Transverse colon (tissue), 4 donors: ENCODE results near the gene SDK2. TPM values are rescaled to one million over a fixed set of nuclear protein-coding genes. Genes with fewer than 3 reads are reported as not detected.
A peak's percentile ranks its signal among the peaks of the same experiment; 100 is the strongest.
"Not testable (repeated sequence)": the region's sequence is repeated elsewhere in the genome, so short reads cannot be mapped to it uniquely, and the experiment has no call there.

Experiments
- DNase-seq: peaks from one replicate; pipeline ENCODE4 v3.0.0-alpha.2; 2019
- H3K27ac ChIP-seq, 4 donors: fragments of 200-600 bp; sonication (generic); 2 replicates each; pipeline ENCODE4 v1.5.1; 2016 to 2018; ENCODE audit warnings: inconsistent platforms in 4 of 4
- H3K27me3 ChIP-seq: fragments of 200-600 bp; sonication (generic); 2 replicates; pipeline ENCODE4 v1.5.1; 2017; ENCODE audit warnings: inconsistent platforms
- H3K36me3 ChIP-seq, 4 donors: fragments of 200-600 bp; sonication (generic); 2 replicates each; pipeline ENCODE4 v1.5.1; 2017 to 2019; ENCODE audit warnings: inconsistent platforms in 4 of 4
- H3K4me1 ChIP-seq, 4 donors: fragments of 200-600 bp; sonication (generic); 2 replicates each; pipeline ENCODE4 v1.5.1; 2017 to 2020; ENCODE audit warnings: inconsistent platforms in 4 of 4
- H3K4me3 ChIP-seq, 4 donors: fragments of 200-600 bp; sonication (generic); 1 replicate in 1 of 4; 2 replicates in 3 of 4; pipeline versions ENCODE4 v1.5.1 to v1.6.1; 2017 to 2019; ENCODE audit warnings: inconsistent platforms in 4 of 4
- H3K9me3 ChIP-seq, 2 donors: fragments of 200-600 bp; sonication (generic); 2 replicates each; pipeline ENCODE4 v1.5.1; 2017 to 2019; ENCODE audit warnings: inconsistent platforms in 2 of 2
- CTCF ChIP-seq, 5 experiments: fragments of 200-600 bp in 3 of 5; fragments of 450-650 bp in 2 of 5; sonication (generic) in 3 of 5; IDR thresholded peaks; 1 replicate in 2 of 5; 2 replicates in 3 of 5; pipeline ENCODE4 v1.5.1; 2016 to 2017; ENCODE audit warnings: antibody characterized with exemption in 5 of 5, inconsistent platforms in 3 of 5, mild to moderate bottlenecking in 2 of 5, moderate library complexity in 1 of 5
- EP300 ChIP-seq: sonication (generic); formaldehyde crosslinking; IDR thresholded peaks from one replicate; pipeline ENCODE4 v1.6.1; 2017; ENCODE audit warnings: antibody characterized with exemption, low read depth
- POLR2A ChIP-seq: fragments of 450-650 bp; IDR thresholded peaks from one replicate; pipeline ENCODE4 v1.6.1; 2016; ENCODE audit warnings: antibody characterized with exemption, mild to moderate bottlenecking, moderate library complexity
- POLR2AphosphoS5 ChIP-seq, 3 donors: sonication (generic); formaldehyde crosslinking; IDR thresholded peaks; one replicate each; pipeline ENCODE4 v1.6.1; 2016; ENCODE audit warnings: antibody characterized with exemption in 3 of 3
- WGBS, 2 donors: methylation state at CpG; one replicate each; pipeline ENCODE4 v1.1.5; 2018; ENCODE audit warnings: low coverage in 1 of 2; 5-methylcytosine and 5-hydroxymethylcytosine counted together
- in situ Hi-C, 4 donors: fragments of 200-750 bp; cut with MboI; loops; one replicate each; pipeline versions ENCODE4 v1.15.0 to v1.15.1; 2017; ENCODE audit warnings: low sequenced_read_pairs in 3 of 4, low pct_ligation_motif_present in 1 of 4, low pct_unique_long_range_greater_than_20kb in 1 of 4
- intact Hi-C: fragments of 100-400 bp; cut with DNase I; formaldehyde crosslinking; loops from one replicate; pipeline ENCODE4 v1.15.1; 2023; ENCODE audit warnings: low total_unique reads
- total RNA-seq, 4 donors: library from RNA; depleted of rRNA; stranded (reverse); fragments of >200 nt; gene quantifications; one replicate each; pipeline ENCODE4 v1.1.0, GENCODE V29; 2016

Gene SDK2
- total RNA-seq, 4 donors from 2014 or later, result 2.6 to 9.8 (median 3.4) TPM

GRCh38 chr17:73474370-73474988 lies 169.8 kb downstream of the SDK2 start:
- intact Hi-C loops, result no loop called here
- Histone ChIP-seq H3K4me3 (no peak overlapping the region), H3K36me3 (no peaks in the 10 kb centered on the region), H3K27me3 (peaks cover 4% of the 10 kb centered on the region), H3K27ac (no peak overlapping the region), H3K9me3 (no peaks in the 10 kb centered on the region), H3K4me1 (peaks cover 0 to 9% (median 3%) of the 10 kb centered on the region in 4 donors)
- TF ChIP-seq EP300 (no peak), POLR2A (no peak), CTCF (IDR thresholded peaks at IDR 0.05) (no peak), POLR2AphosphoS5 (IDR thresholded peaks at IDR 0.05) (no peak)
- DNase-seq, result peak; percentile 67
- WGBS, 2 donors, result 31 to 41% methylated on average over 6 to 12 of the region's 12 CpGs
- in situ Hi-C loops, result no loop called here

GRCh38 chr17:73472715-73473114 lies 171.5 kb downstream of the SDK2 start:
- H3K27me3 ChIP-seq, H3K9me3 ChIP-seq, H3K4me1 ChIP-seq, H3K4me3 ChIP-seq, intact Hi-C loops, in situ Hi-C loops, H3K36me3 ChIP-seq, DNase-seq, H3K27ac ChIP-seq: not testable (repeated sequence)
- WGBS, 2 donors, result 81 to 90% methylated on average over 3 to 8 of the region's 8 CpGs

- H3K4me3 ChIP-seq, result no peak overlapping the region
- intact Hi-C loops (no loop called here), in situ Hi-C loops (no loop called here)
- peaks cover 0 to 9% (median 3%) of the 10 kb centered on the region in 4 donors for H3K4me1 ChIP-seq
- H3K27me3 ChIP-seq, result peaks cover 4% of the 10 kb centered on the region
- H3K27ac ChIP-seq, result no peak overlapping the region
- TF ChIP-seq EP300, result no peak
- WGBS, 2 donors, result 88 to 100% methylated on average over 1 to 12 of the region's 12 CpGs
- H3K36me3 ChIP-seq, result no peaks in the 10 kb centered on the region
- DNase-seq, result no peak
- no peaks in the 10 kb centered on the region for H3K9me3 ChIP-seq
Observed at GRCh38 chr17:73471924-73472323, 172.3 kb downstream of the SDK2 start.

GRCh38 chr17:73470316-73470826 lies 173.9 kb downstream of the SDK2 start:
- intact Hi-C loops, result no loop called here
- no peak for TF ChIP-seq POLR2A
- TF ChIP-seq POLR2AphosphoS5 (IDR thresholded peaks at IDR 0.05), result no peak
- TF ChIP-seq CTCF (IDR thresholded peaks at IDR 0.05), result no peak
- no peak for TF ChIP-seq EP300
- in situ Hi-C loops, result no loop called here
- Histone ChIP-seq H3K4me3 (no peak overlapping the region), H3K27me3 (peaks cover 4% of the 10 kb centered on the region), H3K9me3 (no peaks in the 10 kb centered on the region), H3K4me1 (peaks cover 0 to 9% (median 3%) of the 10 kb centered on the region in 4 donors), H3K27ac (no peak overlapping the region), H3K36me3 (no peaks in the 10 kb centered on the region)
- WGBS, 2 donors, result 64 to 84% methylated on average over 5 to 7 of the region's 7 CpGs
- no peak for DNase-seq

- 73% methylated on average over 3 of the region's 4 CpGs; no CpG with 5 or more reads in 1 of the 2 donors for WGBS, 2 donors
- in situ Hi-C loops, result no loop called here
- Histone ChIP-seq H3K27ac (no peak overlapping the region), H3K27me3 (no peaks in the 10 kb centered on the region), H3K9me3 (no peaks in the 10 kb centered on the region), H3K4me1 (peaks cover 0 to 6% (median 2%) of the 10 kb centered on the region in 4 donors), H3K4me3 (no peak overlapping the region), H3K36me3 (no peaks in the 10 kb centered on the region)
- DNase-seq, result no peak
- TF ChIP-seq EP300, result no peak
- TF ChIP-seq POLR2A, result no peak
- intact Hi-C loops, result no loop called here
Observed at GRCh38 chr17:73469311-73469710, 174.9 kb downstream of the SDK2 start.
